ENCODE measurements around the gene WDR91. TPM values are rescaled to one million over a fixed set of nuclear protein-coding genes. Genes with fewer than 3 reads are reported as not detected.
"Not testable (repeated sequence)": the region's sequence is repeated elsewhere in the genome, so short reads cannot be mapped to it uniquely, and the experiment has no call there.

The WDR91 gene
- total RNA-seq, 3 donors from 2014 or later, result 17.9 to 20.1 (median 19.7) TPM

GRCh38 chr7:135183478-135183877, 27.8 kb downstream of the WDR91 start:
- peaks cover 28% of the 10 kb centered on the region for H3K9me3 Mint-ChIP-seq
- H3K27me3 Mint-ChIP-seq (ENCODE audit: low read depth), result no peaks in the 10 kb centered on the region
- DNase-seq, result no peak
- H3K4me1 Mint-ChIP-seq (ENCODE audit: low read depth), result no peaks in the 10 kb centered on the region
- no peak overlapping the region for H3K4me3 Mint-ChIP-seq
- ATAC-seq, result no peak
- H3K36me3 Mint-ChIP-seq (ENCODE audit: insufficient read depth), result peaks cover 65% of the 10 kb centered on the region

- H3K9me3 Mint-ChIP-seq, result peaks cover 28% of the 10 kb centered on the region
- H3K27me3 Mint-ChIP-seq (ENCODE audit: low read depth), result no peaks in the 10 kb centered on the region
- no peak for DNase-seq
- H3K4me3 Mint-ChIP-seq, result no peak overlapping the region
- no peak for ATAC-seq
- no peaks in the 10 kb centered on the region for H3K4me1 Mint-ChIP-seq (ENCODE audit: low read depth)
- H3K36me3 Mint-ChIP-seq (ENCODE audit: insufficient read depth), result peaks cover 55% of the 10 kb centered on the region
Measured at GRCh38 chr7:135181929-135182678, 29.2 kb downstream of the WDR91 start.

- H3K9me3 Mint-ChIP-seq, result peaks cover 28% of the 10 kb centered on the region
- no peaks in the 10 kb centered on the region for H3K4me1 Mint-ChIP-seq (ENCODE audit: low read depth)
- H3K27me3 Mint-ChIP-seq (ENCODE audit: low read depth), result no peaks in the 10 kb centered on the region
- ATAC-seq, result no peak
- H3K36me3 Mint-ChIP-seq (ENCODE audit: insufficient read depth), result peaks cover 52% of the 10 kb centered on the region
- H3K4me3 Mint-ChIP-seq, result no peak overlapping the region
- DNase-seq, result no peak
Measured at GRCh38 chr7:135181261-135181928, 29.9 kb downstream of the WDR91 start.

- Mint-ChIP-seq H3K4me1 (ENCODE audit: low read depth) (no peaks in the 10 kb centered on the region), H3K27me3 (ENCODE audit: low read depth) (no peaks in the 10 kb centered on the region), H3K9me3 (peaks cover 28% of the 10 kb centered on the region), H3K4me3 (no peak overlapping the region), H3K36me3 (ENCODE audit: insufficient read depth) (peaks cover 47% of the 10 kb centered on the region)
- ATAC-seq (no peak), DNase-seq (no peak)
Measured at GRCh38 chr7:135180122-135180521, 31.2 kb downstream of the WDR91 start.

- no peak for ATAC-seq
- no peak for DNase-seq
- no peaks in the 10 kb centered on the region for H3K4me1 Mint-ChIP-seq (ENCODE audit: low read depth)
- peaks cover 28% of the 10 kb centered on the region for H3K9me3 Mint-ChIP-seq
- H3K27me3 Mint-ChIP-seq (ENCODE audit: low read depth), result no peaks in the 10 kb centered on the region
- H3K4me3 Mint-ChIP-seq, result no peak overlapping the region
- H3K36me3 Mint-ChIP-seq (ENCODE audit: insufficient read depth), result peaks cover 45% of the 10 kb centered on the region
Measured at GRCh38 chr7:135179321-135179925, 31.9 kb downstream of the WDR91 start.

- Mint-ChIP-seq H3K9me3 (peaks cover 19% of the 10 kb centered on the region), H3K4me1 (ENCODE audit: low read depth) (no peaks in the 10 kb centered on the region), H3K4me3 (no peak overlapping the region), H3K36me3 (ENCODE audit: insufficient read depth) (peaks cover 35% of the 10 kb centered on the region), H3K27me3 (ENCODE audit: low read depth) (no peaks in the 10 kb centered on the region)
- ATAC-seq, result no peak
- DNase-seq, result no peak
Measured at GRCh38 chr7:135178364-135178763, 33.0 kb downstream of the WDR91 start.

- Mint-ChIP-seq H3K27me3 (ENCODE audit: low read depth) (no peaks in the 10 kb centered on the region), H3K4me3 (no peak overlapping the region), H3K36me3 (ENCODE audit: insufficient read depth) (peaks cover 24% of the 10 kb centered on the region), H3K4me1 (ENCODE audit: low read depth) (peaks cover 2% of the 10 kb centered on the region), H3K9me3 (peaks cover 13% of the 10 kb centered on the region)
- DNase-seq (no peak), ATAC-seq (no peak)
Measured at GRCh38 chr7:135177028-135177696, 34.2 kb downstream of the WDR91 start.

- no peak for ATAC-seq
- Mint-ChIP-seq H3K4me1 (ENCODE audit: low read depth) (peaks cover 12% of the 10 kb centered on the region), H3K4me3 (no peak overlapping the region), H3K9me3 (peaks cover 5% of the 10 kb centered on the region), H3K27me3 (ENCODE audit: low read depth) (no peaks in the 10 kb centered on the region), H3K36me3 (ENCODE audit: insufficient read depth) (peaks cover 14% of the 10 kb centered on the region)
- no peak for DNase-seq
Measured at GRCh38 chr7:135175931-135176330, 35.4 kb downstream of the WDR91 start.

- Mint-ChIP-seq H3K9me3 (peaks cover 3% of the 10 kb centered on the region), H3K36me3 (ENCODE audit: insufficient read depth) (peaks cover 11% of the 10 kb centered on the region), H3K4me3 (no peak overlapping the region), H3K27me3 (ENCODE audit: low read depth) (no peaks in the 10 kb centered on the region), H3K4me1 (ENCODE audit: low read depth) (peaks cover 14% of the 10 kb centered on the region)
- no peak for DNase-seq
- ATAC-seq, result no peak
Measured at GRCh38 chr7:135174941-135175340, 36.4 kb downstream of the WDR91 start.

- H3K4me3 Mint-ChIP-seq; DNase-seq; H3K27me3 Mint-ChIP-seq (ENCODE audit: low read depth); H3K9me3 Mint-ChIP-seq; ATAC-seq: not testable (repeated sequence)
- Mint-ChIP-seq H3K4me1 (ENCODE audit: low read depth) (peaks cover 24% of the 10 kb centered on the region), H3K36me3 (ENCODE audit: insufficient read depth) (peaks cover 10% of the 10 kb centered on the region)
Measured at GRCh38 chr7:135173916-135174315, 37.4 kb downstream of the WDR91 start.

- H3K4me1 Mint-ChIP-seq (ENCODE audit: low read depth), result peaks cover 43% of the 10 kb centered on the region
- not testable (repeated sequence) for H3K9me3 Mint-ChIP-seq; H3K27me3 Mint-ChIP-seq (ENCODE audit: low read depth); DNase-seq; ATAC-seq
- H3K36me3 Mint-ChIP-seq (ENCODE audit: insufficient read depth), result peaks cover 18% of the 10 kb centered on the region
- peak overlapping the region; percentile 96 for H3K4me3 Mint-ChIP-seq
Measured at GRCh38 chr7:135171581-135172291, 39.6 kb downstream of the WDR91 start.

- Mint-ChIP-seq H3K4me1 (ENCODE audit: low read depth) (peaks cover 44% of the 10 kb centered on the region), H3K36me3 (ENCODE audit: insufficient read depth) (peaks cover 11% of the 10 kb centered on the region), H3K4me3 (peak overlapping the region; percentile 96)
- ATAC-seq; H3K9me3 Mint-ChIP-seq; DNase-seq; H3K27me3 Mint-ChIP-seq (ENCODE audit: low read depth): not testable (repeated sequence)
Measured at GRCh38 chr7:135170998-135171481, 40.3 kb downstream of the WDR91 start.

- Mint-ChIP-seq H3K4me3 (peak within 1 kb of the TSS; percentile 96), H3K27me3 (ENCODE audit: low read depth) (no peaks in the 10 kb centered on the region), H3K36me3 (ENCODE audit: insufficient read depth) (peaks cover 12% of the 10 kb centered on the region), H3K4me1 (ENCODE audit: low read depth) (peaks cover 44% of the 10 kb centered on the region), H3K9me3 (no peaks in the 10 kb centered on the region)
- ATAC-seq, result peak; percentile 85 to 86
- DNase-seq, result peak; percentile 88
Measured at GRCh38 chr7:135170274-135170997, 40.9 kb downstream of the WDR91 start, which contains the start of gene CYREN. Gene CYREN (minus strand): TSS chr7:135170707. CDS start chr7:135168922, 1,785 bp downstream.

Measured in activated T-cell treated with anti-CD3 and anti-CD28 coated beads, Interleukin-2, amount 50 U/mL, for 4 hours (primary cell).